HEK293 (cell line): ENCODE measurements around the gene C21orf58.

ENCODE experiments used
- CTCF ChIA-PET: fragments of 350-600 bp; formaldehyde crosslinking; extraction: SDS; loops from one replicate; lab custom pipeline; 2021; ENCODE audit warnings: antibody characterized with exemption; lab: Yijun Ruan, JAX
- POLR2A ChIA-PET: fragments of 300-600 bp; formaldehyde crosslinking; extraction: SDS; loops from one replicate; lab custom pipeline; 2020; ENCODE audit warnings: antibody characterized with exemption, inconsistent platforms; lab: Yijun Ruan, JAX
- H3K27ac ChIP-seq: fragments of 200-500 bp; sonication (Bioruptor generic); 2 replicates; pipeline ENCODE4 v1.5.1; 2014; ENCODE audit warnings: low read depth, low read length, control low read depth, inconsistent platforms; ENCODE audit errors: extremely low read depth
- H3K36me3 ChIP-seq, 2 experiments: fragments of 200-500 bp in 1 of 2; sonication (Bioruptor generic) in 1 of 2; 1 replicate in 1 of 2; 2 replicates in 1 of 2; pipeline ENCODE4 v1.5.1; 2014 to 2017; ENCODE audit warnings: inconsistent platforms in 2 of 2, low read length in 2 of 2; ENCODE audit not compliant: control insufficient read depth in 2 of 2, insufficient read depth in 1 of 2
- H3K4me1 ChIP-seq: fragments of 200-500 bp; sonication (Bioruptor generic); 2 replicates; pipeline ENCODE4 v1.5.1; 2014; ENCODE audit warnings: mild to moderate bottlenecking, low read length, inconsistent platforms; ENCODE audit not compliant: control insufficient read depth, insufficient read depth
- H3K4me3 ChIP-seq: 2 replicates; pipeline ENCODE4 v1.5.1; 2011; ENCODE audit warnings: low read depth, mild to moderate bottlenecking, control low read depth, low read length, moderate library complexity
- H3K9me3 ChIP-seq: fragments of 200-500 bp; sonication (Bioruptor generic); 2 replicates; pipeline ENCODE4 v1.5.1; 2014; ENCODE audit warnings: low read depth, low read length, inconsistent platforms; ENCODE audit not compliant: control insufficient read depth, insufficient read depth
- EGR2 ChIP-seq: fragments of 450-650 bp; formaldehyde crosslinking; IDR thresholded peaks from 2 replicates; pipeline ENCODE4 v1.5.1; 2016; ENCODE audit warnings: low read depth, missing biosample characterization, missing genetic modification characterization
- GLI4 ChIP-seq: fragments of 450-650 bp; formaldehyde crosslinking; IDR thresholded peaks from 2 replicates; pipeline ENCODE4 v1.5.1; 2016; ENCODE audit warnings: missing biosample characterization, missing genetic modification characterization
- GLIS1 ChIP-seq: fragments of 450-650 bp; formaldehyde crosslinking; IDR thresholded peaks from 2 replicates; pipeline ENCODE4 v1.5.1; 2016; ENCODE audit warnings: missing biosample characterization, missing genetic modification characterization
- HOXD13 ChIP-seq: sonication (generic); formaldehyde crosslinking; IDR thresholded peaks from 2 replicates; pipeline ENCODE4 v1.8.0; 2022; ENCODE audit warnings: missing genetic modification reagents, borderline replicate concordance
- KLF10 ChIP-seq: fragments of 450-650 bp; IDR thresholded peaks from 2 replicates; pipeline ENCODE4 v1.5.1; 2018; ENCODE audit warnings: missing biosample characterization, mild to moderate bottlenecking, missing genetic modification characterization
- KLF17 ChIP-seq: fragments of 450-650 bp; formaldehyde crosslinking; IDR thresholded peaks from 2 replicates; pipeline ENCODE4 v1.5.1; 2016; ENCODE audit warnings: missing biosample characterization, missing genetic modification characterization
- PRDM6 ChIP-seq: fragments of 450-650 bp; formaldehyde crosslinking; IDR thresholded peaks from 2 replicates; pipeline ENCODE4 v1.5.1; 2017; ENCODE audit warnings: missing biosample characterization, missing genetic modification characterization
- RBAK ChIP-seq: fragments of 450-650 bp; formaldehyde crosslinking; IDR thresholded peaks from 2 replicates; pipeline ENCODE4 v1.5.1; 2016; ENCODE audit warnings: missing biosample characterization, missing genetic modification characterization
- ZBTB44 ChIP-seq: fragments of 450-650 bp; IDR thresholded peaks from 2 replicates; pipeline ENCODE4 v1.5.1; 2018; ENCODE audit warnings: missing biosample characterization, mild to moderate bottlenecking, missing genetic modification characterization
- ZBTB48 ChIP-seq: fragments of 450-650 bp; formaldehyde crosslinking; IDR thresholded peaks from 2 replicates; pipeline ENCODE4 v1.5.1; 2016; ENCODE audit warnings: missing biosample characterization, missing genetic modification characterization
- ZBTB8A ChIP-seq: fragments of 450-650 bp; formaldehyde crosslinking; IDR thresholded peaks from 2 replicates; pipeline ENCODE4 v1.5.1; 2016; ENCODE audit warnings: missing biosample characterization, missing genetic modification characterization
- ZFP41 ChIP-seq: fragments of 450-650 bp; formaldehyde crosslinking; IDR thresholded peaks from 2 replicates; pipeline ENCODE4 v1.5.1; 2016; ENCODE audit warnings: missing biosample characterization, missing genetic modification characterization, borderline replicate concordance
- ZNF138 ChIP-seq: fragments of 450-650 bp; formaldehyde crosslinking; IDR thresholded peaks from 2 replicates; pipeline ENCODE4 v1.5.1; 2016; ENCODE audit warnings: missing biosample characterization, missing genetic modification characterization, borderline replicate concordance
- ZNF184 ChIP-seq: fragments of 450-650 bp; IDR thresholded peaks from 2 replicates; pipeline ENCODE4 v1.5.1; 2018; ENCODE audit warnings: missing biosample characterization, mild to moderate bottlenecking, missing genetic modification characterization
- ZNF19 ChIP-seq: fragments of 450-650 bp; formaldehyde crosslinking; IDR thresholded peaks from 2 replicates; pipeline ENCODE4; 2016; ENCODE audit warnings: missing biosample characterization, missing genetic modification characterization, low read depth
- ZNF221 ChIP-seq: fragments of 450-650 bp; formaldehyde crosslinking; IDR thresholded peaks from 2 replicates; pipeline ENCODE4 v1.5.1; 2017; ENCODE audit warnings: missing biosample characterization, missing genetic modification characterization, borderline replicate concordance
- ZNF302 ChIP-seq: fragments of 450-650 bp; formaldehyde crosslinking; IDR thresholded peaks from 2 replicates; pipeline ENCODE4 v1.5.1; 2016; ENCODE audit warnings: missing biosample characterization, missing genetic modification characterization, low read depth
- ZNF335 ChIP-seq: fragments of 450-650 bp; formaldehyde crosslinking; conservative IDR thresholded peaks from 2 replicates; pipeline ENCODE4 v1.5.1; 2016; ENCODE audit warnings: missing biosample characterization, missing genetic modification characterization
- ZNF423 ChIP-seq: fragments of 450-650 bp; formaldehyde crosslinking; IDR thresholded peaks from 2 replicates; pipeline ENCODE4 v1.5.1; 2016; ENCODE audit warnings: missing biosample characterization, missing genetic modification characterization
- ZNF530 ChIP-seq: fragments of 450-650 bp; formaldehyde crosslinking; IDR thresholded peaks from 2 replicates; pipeline ENCODE4 v1.5.1; 2016; ENCODE audit warnings: low read depth, missing biosample characterization, missing genetic modification characterization
- ZNF560 ChIP-seq: fragments of 450-650 bp; formaldehyde crosslinking; IDR thresholded peaks from 2 replicates; pipeline ENCODE4 v1.5.1; 2017; ENCODE audit warnings: missing biosample characterization, missing genetic modification characterization, borderline replicate concordance
- ZNF596 ChIP-seq: fragments of 450-650 bp; IDR thresholded peaks from 2 replicates; pipeline ENCODE4 v1.5.0; 2018; ENCODE audit warnings: missing biosample characterization, mild to moderate bottlenecking, missing genetic modification characterization, moderate library complexity
- ZNF600 ChIP-seq: fragments of 450-650 bp; formaldehyde crosslinking; IDR thresholded peaks from 2 replicates; pipeline ENCODE4 v1.5.1; 2016; ENCODE audit warnings: missing biosample characterization, missing genetic modification characterization
- ZNF645 ChIP-seq: fragments of 450-650 bp; formaldehyde crosslinking; IDR thresholded peaks from 2 replicates; pipeline ENCODE4; 2016; ENCODE audit warnings: missing biosample characterization, missing genetic modification characterization
- ZNF776 ChIP-seq: fragments of 450-650 bp; formaldehyde crosslinking; IDR thresholded peaks from 2 replicates; pipeline ENCODE4 v1.5.0; 2017; ENCODE audit warnings: missing biosample characterization, missing genetic modification characterization, borderline replicate concordance
- ZNF792 ChIP-seq: fragments of 450-650 bp; formaldehyde crosslinking; IDR thresholded peaks from 2 replicates; pipeline ENCODE4 v1.5.1; 2016; ENCODE audit warnings: missing biosample characterization, missing genetic modification characterization
- ZNF837 ChIP-seq: fragments of 450-650 bp; formaldehyde crosslinking; IDR thresholded peaks from 2 replicates; pipeline ENCODE4 v1.5.1; 2016; ENCODE audit warnings: missing biosample characterization, missing genetic modification characterization
- ZSCAN5A ChIP-seq: fragments of 450-650 bp; formaldehyde crosslinking; IDR thresholded peaks from 2 replicates; pipeline ENCODE4 v1.5.1; 2016; ENCODE audit warnings: missing biosample characterization, missing genetic modification characterization

C21orf58 gene

GRCh38 chr21:46347791-46348381 lies 24.2 kb upstream of the C21orf58 start (continued):
- no peak for TF ChIP-seq ZNF596 (tag by site-specific recombination)
- no peak for TF ChIP-seq ZNF221
- no peak for TF ChIP-seq EGR2 (tag by site-specific recombination)
- TF ChIP-seq ZNF335 (tag by site-specific recombination), result no peak

- POLR2A ChIA-PET, result interaction anchor here (0.6 kb wide), 1 partner anchor 42 kb away, joined by 4 read pairs; no protein-coding TSS in a partner anchor
Observed at GRCh38 chr21:46347203-46347550, 23.5 kb upstream of the C21orf58 start.

GRCh38 chr21:46346296-46347202 lies 22.9 kb upstream of the C21orf58 start:
- peaks cover 44 to 78% of the 10 kb centered on the region in 2 experiments for H3K36me3 ChIP-seq
- H3K9me3 ChIP-seq, result no peaks in the 10 kb centered on the region
- ChIA-PET CTCF (interaction anchor here (0.6 to 1.5 kb wide), 3 partner anchors 21 to 45 kb away, joined by 3 read pairs; no protein-coding TSS in a partner anchor), POLR2A (interaction anchor here (0.6 kb wide), 1 partner anchor 41 kb away, joined by 4 read pairs; no protein-coding TSS in a partner anchor)
- no peak overlapping the region for H3K27ac ChIP-seq
- H3K4me1 ChIP-seq, result no peaks in the 10 kb centered on the region
- no peak overlapping the region for H3K4me3 ChIP-seq
- TF ChIP-seq ZBTB8A (no peak), ZNF423 (tag by site-specific recombination) (no peak), ZNF302 (tag by site-specific recombination) (no peak), ZNF560 (no peak), ZNF184 (tag by site-specific recombination) (no peak), ZNF645 (tag by site-specific recombination) (no peak), ZFP41 (tag by site-specific recombination) (no peak), ZBTB44 (tag by site-specific recombination) (no peak), ZNF19 (no peak), RBAK (no peak), KLF17 (tag by site-specific recombination) (no peak), ZBTB48 (tag by site-specific recombination) (no peak), KLF10 (no peak), ZNF776 (tag by site-specific recombination) (no peak), PRDM6 (tag by site-specific recombination) (no peak), HOXD13 (CRISPR knock-in tag) (no peak)

More at GRCh38 chr21:46347203-46347550, 23.5 kb upstream of the C21orf58 start:
- TF ChIP-seq ZSCAN5A (tag by site-specific recombination) (no peak), ZNF600 (tag by site-specific recombination) (no peak), ZNF837 (tag by site-specific recombination) (no peak), GLI4 (tag by site-specific recombination) (no peak), ZNF138 (tag by site-specific recombination) (no peak), ZNF792 (tag by site-specific recombination) (no peak), ZNF530 (tag by site-specific recombination) (no peak), GLIS1 (tag by site-specific recombination) (no peak), ZNF302 (tag by site-specific recombination) (no peak)
- peaks cover 44 to 82% of the 10 kb centered on the region in 2 experiments for H3K36me3 ChIP-seq
- no peaks in the 10 kb centered on the region for H3K9me3 ChIP-seq
- H3K4me3 ChIP-seq, result no peak overlapping the region
- no peak overlapping the region for H3K27ac ChIP-seq
- CTCF ChIA-PET, result interaction anchor here (0.6 to 1.5 kb wide), 4 partner anchors 22 to 116 kb away, joined by 3 read pairs; no protein-coding TSS in a partner anchor
- no peaks in the 10 kb centered on the region for H3K4me1 ChIP-seq
